Parathyroid adenoma (tissue), 2 donors: ENCODE results near the gene RUSF1.
"Not testable (repeated sequence)": the region's sequence is repeated elsewhere in the genome, so short reads cannot be mapped to it uniquely, and the experiment has no call there.

ENCODE experiments used
- H2AFZ ChIP-seq: fragments of 300-600 bp; sonication (generic); one replicate; pipeline ENCODE4 v1.7.0; 2017; ENCODE audit warnings: antibody characterized with exemption, mild to moderate bottlenecking
- H3K27ac ChIP-seq: fragments of 300-600 bp; sonication (generic); one replicate; pipeline ENCODE4 v1.7.0; 2017
- H3K27me3 ChIP-seq: fragments of 300-600 bp; sonication (generic); one replicate; pipeline ENCODE4 v1.7.0; 2017; ENCODE audit warnings: low read length; ENCODE audit not compliant: control insufficient read depth, insufficient read depth
- H3K36me3 ChIP-seq: fragments of 300-600 bp; sonication (generic); one replicate; pipeline ENCODE4 v1.7.0; 2017; ENCODE audit warnings: low read length; ENCODE audit not compliant: control insufficient read depth, insufficient read depth
- H3K4me1 ChIP-seq: fragments of 300-600 bp; sonication (generic); one replicate; pipeline ENCODE4 v1.7.0; 2017; ENCODE audit warnings: control low read depth
- H3K4me2 ChIP-seq: fragments of 300-600 bp; sonication (generic); one replicate; pipeline ENCODE4 v1.7.0; 2017; ENCODE audit warnings: low read length
- H3K4me3 ChIP-seq: fragments of 300-600 bp; sonication (generic); one replicate; pipeline ENCODE4 v1.7.0; 2017; ENCODE audit warnings: low read depth, low read length
- H3K79me2 ChIP-seq: fragments of 300-600 bp; sonication (generic); one replicate; pipeline ENCODE4 v1.7.0; 2017; ENCODE audit warnings: control low read depth
- H3K9ac ChIP-seq: fragments of 300-600 bp; sonication (generic); one replicate; pipeline ENCODE4 v1.7.0; 2017; ENCODE audit warnings: mild to moderate bottlenecking
- H3K9me3 ChIP-seq: fragments of 300-600 bp; sonication (generic); one replicate; pipeline ENCODE4 v1.7.0; 2017; ENCODE audit warnings: low read length; ENCODE audit not compliant: control insufficient read depth
- CTCF ChIP-seq: fragments of 300-600 bp; sonication (generic); IDR thresholded peaks from one replicate; pipeline ENCODE4 v1.7.0; 2017; ENCODE audit warnings: antibody characterized with exemption, mild to moderate bottlenecking
- donor health status: primary hyperparathyroidism.

RUSF1 gene

DNA sequence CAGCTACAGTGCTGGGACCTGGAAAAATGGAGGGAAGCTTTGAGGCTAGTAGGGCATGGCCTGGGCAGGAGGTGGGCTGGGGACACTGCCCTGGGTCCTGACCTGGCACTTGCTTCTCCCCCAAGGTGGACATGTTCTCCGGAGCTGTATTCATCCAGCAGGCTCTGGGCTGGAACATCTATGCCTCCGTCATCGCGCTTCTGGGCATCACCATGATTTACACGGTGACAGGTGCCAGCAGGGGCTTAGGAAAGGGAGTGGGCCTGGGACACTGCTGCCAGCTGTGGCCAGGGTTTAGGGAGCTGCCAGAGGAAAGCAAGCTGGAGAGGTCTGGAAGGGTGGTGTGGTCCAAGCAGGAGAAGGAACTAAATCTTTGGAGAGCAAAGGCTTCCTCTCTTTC, 22.1 kb downstream of the RUSF1 start:
- Histone ChIP-seq H3K4me1 (peaks cover 4% of the 10 kb centered on the region), H3K9me3 (no peaks in the 10 kb centered on the region), H3K4me2 (no peak overlapping the region), H2AFZ (no peak overlapping the region), H3K9ac (no peak overlapping the region), H3K79me2 (no peaks in the 10 kb centered on the region), H3K36me3 (no peaks in the 10 kb centered on the region), H3K4me3 (no peak overlapping the region), H3K27ac (no peak overlapping the region), H3K27me3 (no peaks in the 10 kb centered on the region)
- no peak for TF ChIP-seq CTCF

DNA sequence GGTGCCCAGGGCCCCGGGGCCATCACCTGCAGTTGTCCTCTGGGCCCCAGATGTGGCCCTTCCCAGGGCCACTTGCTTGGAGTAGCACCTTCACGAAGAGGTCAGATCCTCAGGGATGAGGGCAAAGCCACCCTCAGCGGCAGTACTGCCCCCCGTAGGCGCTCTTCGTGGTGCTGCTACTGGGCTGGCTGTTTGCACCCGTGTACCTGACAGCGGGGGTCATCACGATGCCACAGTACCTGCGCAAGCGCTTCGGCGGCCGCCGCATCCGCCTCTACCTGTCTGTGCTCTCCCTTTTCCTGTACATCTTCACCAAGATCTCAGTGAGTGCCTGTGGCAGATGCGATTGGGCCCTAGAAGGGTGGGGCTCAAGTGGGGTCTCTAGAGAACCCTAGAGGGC, 22.6 kb downstream of the RUSF1 start:
- no peaks in the 10 kb centered on the region for H3K27me3 ChIP-seq
- H3K4me3 ChIP-seq, result no peak overlapping the region
- H3K4me2 ChIP-seq, result no peak overlapping the region
- no peak overlapping the region for H3K27ac ChIP-seq
- no peaks in the 10 kb centered on the region for H3K9me3 ChIP-seq
- H2AFZ ChIP-seq, result no peak overlapping the region
- H3K9ac ChIP-seq, result no peak overlapping the region
- H3K79me2 ChIP-seq, result no peaks in the 10 kb centered on the region
- no peak for TF ChIP-seq CTCF
- peaks cover 4% of the 10 kb centered on the region for H3K4me1 ChIP-seq
- no peaks in the 10 kb centered on the region for H3K36me3 ChIP-seq

DNA sequence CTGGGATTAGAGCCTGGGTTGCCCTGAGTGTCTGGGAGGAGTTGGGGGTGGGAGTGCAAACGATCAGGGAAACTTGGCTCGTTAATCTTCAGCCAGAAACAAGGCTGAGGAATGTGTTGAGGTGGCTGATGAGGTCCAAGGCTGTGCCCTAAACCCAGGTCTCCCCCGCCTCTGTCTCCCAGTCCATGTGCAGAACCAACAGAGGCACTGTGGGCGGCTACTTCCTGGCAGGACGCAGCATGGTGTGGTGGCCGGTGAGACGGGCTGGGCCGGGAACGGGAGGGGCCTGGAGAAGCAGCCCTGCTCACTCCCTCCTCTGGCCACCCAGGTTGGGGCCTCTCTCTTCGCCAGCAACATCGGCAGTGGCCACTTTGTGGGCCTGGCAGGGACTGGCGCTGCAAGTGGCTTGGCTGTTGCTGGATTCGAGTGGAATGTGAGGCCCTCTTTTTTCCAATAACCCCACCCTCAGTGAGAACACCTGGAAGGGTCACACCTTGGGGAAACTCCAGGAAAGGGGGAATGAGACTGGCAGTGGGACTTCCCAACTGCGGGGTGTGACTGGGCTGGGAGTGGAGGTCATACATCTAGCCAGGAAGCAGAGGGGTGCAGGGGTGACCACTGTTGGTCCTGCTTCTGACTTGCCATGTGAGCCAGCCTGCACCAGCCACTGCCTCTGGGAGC, 23.6 kb downstream of the RUSF1 start:
- H3K4me1 ChIP-seq, result peaks cover 4% of the 10 kb centered on the region
- H3K9me3 ChIP-seq, result no peaks in the 10 kb centered on the region
- no peaks in the 10 kb centered on the region for H3K36me3 ChIP-seq
- H3K9ac ChIP-seq, result no peak overlapping the region
- H3K4me3 ChIP-seq, result no peak overlapping the region
- no peak for TF ChIP-seq CTCF
- H2AFZ ChIP-seq, result no peak overlapping the region
- no peak overlapping the region for H3K27ac ChIP-seq
- H3K27me3 ChIP-seq, result no peaks in the 10 kb centered on the region
- H3K79me2 ChIP-seq, result no peaks in the 10 kb centered on the region
- no peak overlapping the region for H3K4me2 ChIP-seq

GRCh38 chr16:31484048-31484447, 24.1 kb downstream of the RUSF1 start:
- not testable (repeated sequence) for H3K4me2 ChIP-seq, H3K4me1 ChIP-seq, H3K79me2 ChIP-seq, H3K27me3 ChIP-seq, H3K27ac ChIP-seq, H3K4me3 ChIP-seq, H3K36me3 ChIP-seq, H3K9me3 ChIP-seq, H3K9ac ChIP-seq, H2AFZ ChIP-seq

DNA sequence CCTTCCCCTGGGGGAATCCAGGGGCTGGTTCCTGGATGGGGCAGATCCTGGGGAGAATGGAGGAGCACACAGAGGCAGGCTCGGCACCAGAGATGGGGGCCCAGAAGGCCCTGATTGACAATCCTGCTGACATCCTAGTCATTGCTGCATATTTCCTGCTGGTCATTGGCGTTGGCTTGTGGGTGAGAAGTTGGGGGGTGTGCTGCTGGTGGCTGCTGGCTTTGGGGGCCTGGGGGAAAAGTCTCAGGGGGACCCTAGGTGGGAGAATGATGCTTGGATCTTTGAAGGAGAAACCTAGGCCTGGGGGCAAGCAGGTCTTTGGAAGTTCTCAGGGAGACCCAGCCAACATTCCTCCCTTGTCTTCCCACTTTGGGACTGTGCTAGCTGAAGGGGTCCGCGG, 25.1 kb downstream of the RUSF1 start, which contains the start of gene SLC5A2:
Gene SLC5A2 (plus strand): TSS at position 43 of the 400 bp plus-strand sequence. CDS start 14 bp downstream, at position 57.
- no peaks in the 10 kb centered on the region for H3K9me3 ChIP-seq
- no peak within 1 kb of the TSS for H3K4me3 ChIP-seq
- no peaks in the 10 kb centered on the region for H3K36me3 ChIP-seq
- TF ChIP-seq CTCF, result no peak
- H3K27me3 ChIP-seq, result no peaks in the 10 kb centered on the region
- H3K4me1 ChIP-seq, result peaks cover 3% of the 10 kb centered on the region
- H3K9ac ChIP-seq, result no peak within 1 kb of the TSS
- H3K4me2 ChIP-seq, result no peak within 1 kb of the TSS
- no peak within 1 kb of the TSS for H3K27ac ChIP-seq
- no peaks in the 10 kb centered on the region for H3K79me2 ChIP-seq
- no peak within 1 kb of the TSS for H2AFZ ChIP-seq
